Lower leg skin (tissue), 3 donors: ENCODE results near the gene JKAMP.

Experiments used
- CTCF ChIP-seq, 3 donors: fragments of 450-650 bp; IDR thresholded peaks; one replicate each; pipeline ENCODE4 v1.5.1; 2016; ENCODE audit warnings: antibody characterized with exemption in 3 of 3, mild to moderate bottlenecking in 3 of 3, moderate library complexity in 2 of 3
- POLR2A ChIP-seq, 2 donors: fragments of 450-650 bp; IDR thresholded peaks; one replicate each; pipeline ENCODE4 v1.6.1; 2016 to 2017; ENCODE audit warnings: antibody characterized with exemption in 2 of 2, mild to moderate bottlenecking in 1 of 2, moderate library complexity in 1 of 2

GRCh38 chr14:59530349-59530748, 46.0 kb downstream of the JKAMP start:
- TF ChIP-seq POLR2A (IDR thresholded peaks at IDR 0.05) (no peak), CTCF (IDR thresholded peaks at IDR 0.05) (no peak)
